ENCODE results near the gene SELENOV. TPM values are rescaled to one million over a fixed set of nuclear protein-coding genes. Genes with fewer than 3 reads are reported as not detected.

Gene SELENOV
- total and polyA plus RNA-seq, 4 donors = not detected

DNA sequence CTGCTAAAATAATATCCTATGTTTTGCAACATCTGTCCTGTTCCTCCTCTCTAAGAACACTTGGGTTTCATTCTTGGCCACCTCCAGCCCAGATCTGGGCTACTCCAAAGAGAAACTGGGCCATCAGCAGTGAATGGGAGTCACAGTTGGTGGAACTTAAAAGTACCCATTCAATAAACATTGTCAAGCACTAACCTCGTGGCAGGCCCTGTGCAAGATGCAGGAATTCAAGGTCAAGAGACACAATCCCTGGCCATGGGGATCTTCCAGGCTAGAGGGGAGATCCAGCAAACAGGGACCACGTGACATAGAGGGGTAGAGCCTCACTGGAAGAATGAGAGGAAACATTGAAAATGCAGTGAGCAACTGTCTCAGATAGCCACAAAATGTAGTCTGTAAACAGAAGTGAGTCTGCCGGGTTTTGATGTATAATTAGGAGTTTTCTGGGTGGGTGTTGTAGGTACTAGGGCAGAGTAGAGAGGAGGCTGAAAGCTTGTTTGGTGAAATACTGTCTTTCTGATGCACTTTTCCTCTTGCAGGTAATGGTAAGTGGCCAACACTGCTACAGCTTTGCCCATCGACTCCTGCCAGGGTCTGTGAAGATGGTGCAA, 39.9 kb downstream of the SELENOV start:
- no peaks in the 10 kb centered on the region for H3K36me3 ChIP-seq (ENCODE audit: control insufficient read depth in 1 of 2, insufficient read depth in 2 of 2, low read length in 1 of 2)
- ATAC-seq (ENCODE audit: low FRiP score) = no peak
- no peak overlapping the region for H3K4me3 ChIP-seq (ENCODE audit: low read length in 2 of 2)
- H3K27me3 ChIP-seq (ENCODE audit: control insufficient read depth in 1 of 2, insufficient read depth in 2 of 2, low read length in 1 of 2) = no peaks in the 10 kb centered on the region
- no peaks in the 10 kb centered on the region for H3K9me3 ChIP-seq (ENCODE audit: control insufficient read depth, low read length)
- 60 to 61% methylated on average over 4 of the region's 4 CpGs for WGBS, 2 donors
- no peak overlapping the region for H3K27ac ChIP-seq (ENCODE audit: low read depth in 1 of 2, low read length in 2 of 2)
- intact Hi-C loops (cut with DNase I) = loop anchor here (5.0 kb wide), 2 partner anchors 212 to 412 kb away; no protein-coding TSS in a partner anchor
- no peak for DNase-seq
- no peaks in the 10 kb centered on the region for H3K4me1 ChIP-seq (ENCODE audit: control insufficient read depth in 1 of 2, insufficient read depth in 2 of 2, low read length in 2 of 2)

DNA sequence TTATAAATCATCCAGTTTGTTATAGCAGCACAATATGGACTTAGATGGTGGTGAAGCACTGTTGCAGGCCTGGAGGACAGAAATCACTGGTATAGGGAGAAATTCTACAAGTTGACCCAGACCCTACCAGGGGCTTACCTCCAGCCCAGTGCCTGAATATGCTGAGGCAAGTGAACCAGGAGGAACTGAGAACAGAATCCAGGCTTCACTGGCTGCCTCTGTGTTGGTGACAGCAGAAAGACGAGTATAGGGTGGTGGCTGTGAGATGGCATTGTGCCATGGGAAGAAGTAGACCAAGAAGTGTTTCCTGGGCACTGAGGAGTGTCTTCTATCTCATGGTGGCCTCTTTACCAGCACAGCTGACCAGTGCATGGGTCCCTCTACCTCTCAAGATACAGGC, 40.9 kb downstream of the SELENOV start:
- ATAC-seq (ENCODE audit: low FRiP score) (no peak), DNase-seq (no peak)
- no peaks in the 10 kb centered on the region for H3K4me1 ChIP-seq (ENCODE audit: control insufficient read depth in 1 of 2, insufficient read depth in 2 of 2, low read length in 2 of 2)
- H3K27ac ChIP-seq (ENCODE audit: low read depth in 1 of 2, low read length in 2 of 2) = no peak overlapping the region
- no peak overlapping the region for H3K4me3 ChIP-seq (ENCODE audit: low read length in 2 of 2)
- no peaks in the 10 kb centered on the region for H3K9me3 ChIP-seq (ENCODE audit: control insufficient read depth, low read length)
- intact Hi-C loops (cut with DNase I) = no loop called here
- WGBS, 2 donors = 29 to 36% methylated on average over 1 of the region's 1 CpG
- H3K36me3 ChIP-seq (ENCODE audit: control insufficient read depth in 1 of 2, insufficient read depth in 2 of 2, low read length in 1 of 2) = no peaks in the 10 kb centered on the region
- H3K27me3 ChIP-seq (ENCODE audit: control insufficient read depth in 1 of 2, insufficient read depth in 2 of 2, low read length in 1 of 2) = no peaks in the 10 kb centered on the region

DNA sequence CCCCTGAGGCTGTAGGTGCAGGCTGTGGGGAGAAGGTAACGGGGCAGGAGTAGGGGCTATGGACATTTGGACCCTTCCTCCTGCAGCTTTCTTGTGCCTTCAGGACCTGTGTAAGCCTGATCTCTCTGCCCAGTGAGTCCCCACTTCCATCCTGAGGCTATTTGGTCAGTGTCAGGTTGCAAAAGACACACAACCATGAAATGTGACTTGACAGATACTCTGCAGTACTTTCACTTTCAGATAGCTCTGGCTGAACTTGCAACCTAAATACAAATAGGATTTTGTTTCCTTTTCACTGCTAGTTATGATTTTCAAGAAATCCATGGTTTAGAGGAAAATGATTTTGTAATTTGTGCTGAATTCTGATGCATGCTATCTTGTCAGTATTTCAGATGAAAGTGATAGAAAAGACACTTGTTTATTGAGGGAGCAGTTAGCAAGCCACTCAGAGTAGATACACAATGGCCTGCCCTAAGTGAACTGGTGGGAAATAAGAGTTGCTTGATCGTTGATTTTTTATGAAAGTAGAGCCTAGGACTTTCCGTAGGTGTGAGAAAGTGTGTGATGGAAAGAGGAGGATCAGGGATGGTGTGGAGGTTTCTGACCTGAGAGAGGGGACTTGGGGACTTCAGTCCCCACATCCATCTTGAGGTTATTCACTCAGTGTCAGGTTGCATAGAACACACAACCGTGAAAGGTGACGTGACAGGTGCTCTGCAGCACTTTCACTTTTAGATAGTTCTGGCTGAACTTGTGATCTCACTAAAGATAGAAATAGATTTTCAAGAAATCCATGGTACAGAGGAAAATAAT, 43.1 kb downstream of the SELENOV start:
- whole genome bisulfite sequencing, 2 donors = 57 to 58% methylated on average over 5 of the region's 5 CpGs
- intact Hi-C loops (cut with DNase I) = no loop called here
- no peak for DNase-seq

DNA sequence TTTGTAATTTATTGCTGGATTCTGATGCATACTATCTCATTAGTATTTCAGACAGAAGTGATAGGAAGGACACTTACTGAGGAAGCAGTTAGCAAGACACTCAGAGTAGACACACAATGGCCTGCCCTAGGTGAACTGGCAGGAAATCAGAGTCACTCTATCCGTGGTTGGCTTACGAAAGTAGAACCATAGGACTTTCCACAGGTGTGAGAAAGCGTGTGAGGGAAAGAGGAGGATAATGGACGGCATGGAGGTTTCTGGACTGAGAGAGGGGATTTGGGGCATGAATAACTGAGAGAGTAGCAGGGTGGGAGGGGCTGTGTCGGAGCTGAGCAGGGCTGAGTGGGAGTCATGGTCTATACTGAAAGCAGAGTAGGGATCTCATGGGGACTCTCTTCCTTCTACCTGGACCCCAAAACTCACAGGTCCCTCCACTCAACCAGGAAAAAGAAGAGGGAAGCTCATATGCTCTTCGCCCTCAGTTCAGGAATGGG, 43.7 kb downstream of the SELENOV start:
- ATAC-seq (ENCODE audit: low FRiP score) (no peak), DNase-seq (no peak)
- Histone ChIP-seq H3K27me3 (ENCODE audit: control insufficient read depth in 1 of 2, insufficient read depth in 2 of 2, low read length in 1 of 2) (no peaks in the 10 kb centered on the region), H3K4me3 (ENCODE audit: low read length in 2 of 2) (no peak overlapping the region), H3K36me3 (ENCODE audit: control insufficient read depth in 1 of 2, insufficient read depth in 2 of 2, low read length in 1 of 2) (no peaks in the 10 kb centered on the region), H3K4me1 (ENCODE audit: control insufficient read depth in 1 of 2, insufficient read depth in 2 of 2, low read length in 2 of 2) (no peaks in the 10 kb centered on the region), H3K27ac (ENCODE audit: low read depth in 1 of 2, low read length in 2 of 2) (no peak overlapping the region), H3K9me3 (ENCODE audit: control insufficient read depth, low read length) (no peaks in the 10 kb centered on the region)
- 70 to 75% methylated on average over 6 of the region's 6 CpGs for WGBS, 2 donors
- intact Hi-C loops (cut with DNase I) = no loop called here

More for the DNA sequence above, 43.1 kb downstream of the SELENOV start:
- Histone ChIP-seq H3K27me3 (ENCODE audit: control insufficient read depth in 1 of 2, insufficient read depth in 2 of 2, low read length in 1 of 2) (no peaks in the 10 kb centered on the region), H3K36me3 (ENCODE audit: control insufficient read depth in 1 of 2, insufficient read depth in 2 of 2, low read length in 1 of 2) (no peaks in the 10 kb centered on the region), H3K9me3 (ENCODE audit: control insufficient read depth, low read length) (no peaks in the 10 kb centered on the region), H3K4me1 (ENCODE audit: control insufficient read depth in 1 of 2, insufficient read depth in 2 of 2, low read length in 2 of 2) (no peaks in the 10 kb centered on the region), H3K27ac (ENCODE audit: low read depth in 1 of 2, low read length in 2 of 2) (no peak overlapping the region), H3K4me3 (ENCODE audit: low read length in 2 of 2) (no peak overlapping the region)
- ATAC-seq (ENCODE audit: low FRiP score) = no peak

DNA sequence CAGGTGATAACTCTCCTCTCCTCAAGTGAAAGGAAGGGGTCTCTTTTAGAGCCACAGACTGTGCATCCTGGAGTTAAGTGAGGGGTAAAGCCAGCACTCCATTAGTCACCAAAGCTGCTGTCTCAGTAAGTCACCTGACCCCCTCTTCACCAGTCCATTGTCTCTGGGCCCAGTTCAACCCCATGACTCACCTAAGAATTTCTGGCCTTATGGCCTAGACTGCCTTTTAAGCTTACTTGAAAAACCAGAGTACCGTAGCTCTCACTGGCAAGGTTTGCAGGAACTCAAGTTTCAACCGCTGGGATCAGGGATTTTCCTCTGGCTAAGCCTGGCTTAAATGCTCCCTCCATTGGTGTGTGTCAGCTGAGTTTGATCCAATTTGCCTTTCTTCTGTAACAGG, 48.5 kb downstream of the SELENOV start:
- 71 to 73% methylated on average over 2 of the region's 2 CpGs for WGBS, 2 donors
- Histone ChIP-seq H3K9me3 (ENCODE audit: control insufficient read depth, low read length) (peaks cover 1% of the 10 kb centered on the region), H3K36me3 (ENCODE audit: control insufficient read depth in 1 of 2, insufficient read depth in 2 of 2, low read length in 1 of 2) (no peaks in the 10 kb centered on the region), H3K4me3 (ENCODE audit: low read length in 2 of 2) (no peak overlapping the region), H3K4me1 (ENCODE audit: control insufficient read depth in 1 of 2, insufficient read depth in 2 of 2, low read length in 2 of 2) (no peaks in the 10 kb centered on the region), H3K27ac (ENCODE audit: low read depth in 1 of 2, low read length in 2 of 2) (no peak overlapping the region), H3K27me3 (ENCODE audit: control insufficient read depth in 1 of 2, insufficient read depth in 2 of 2, low read length in 1 of 2) (peaks cover 0 to 3% of the 10 kb centered on the region in 2 donors)
- intact Hi-C loops (cut with DNase I) = no loop called here
- no peak for DNase-seq
- no peak for ATAC-seq (ENCODE audit: low FRiP score)

DNA sequence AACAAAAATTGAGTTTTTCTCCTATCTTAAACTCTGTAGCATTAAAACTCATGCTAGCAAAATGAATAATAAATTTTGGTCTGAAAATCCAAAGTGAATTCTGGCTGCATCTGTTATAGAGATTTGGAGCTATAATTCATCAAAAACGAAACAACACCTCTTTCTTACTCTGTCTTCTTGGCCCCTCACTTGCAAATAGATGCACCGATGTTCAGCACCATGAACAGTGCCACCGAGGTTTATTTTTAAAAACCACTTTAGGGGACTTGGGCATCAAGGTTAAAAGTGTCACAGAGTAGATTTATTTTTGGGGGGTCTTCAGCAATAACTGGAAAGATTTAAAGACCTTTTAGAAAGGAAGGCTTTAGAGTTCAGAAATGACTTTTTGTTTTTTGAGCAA, 51.1 kb downstream of the SELENOV start:
- no peak for ATAC-seq (ENCODE audit: low FRiP score)
- H3K27ac ChIP-seq (ENCODE audit: low read depth in 1 of 2, low read length in 2 of 2) = no peak overlapping the region
- H3K4me3 ChIP-seq (ENCODE audit: low read length in 2 of 2) = no peak overlapping the region
- DNase-seq = no peak
- no peaks in the 10 kb centered on the region for H3K4me1 ChIP-seq (ENCODE audit: control insufficient read depth in 1 of 2, insufficient read depth in 2 of 2, low read length in 2 of 2)
- H3K9me3 ChIP-seq (ENCODE audit: control insufficient read depth, low read length) = peaks cover 1% of the 10 kb centered on the region
- WGBS, 2 donors = 35 to 40% methylated on average over 3 of the region's 3 CpGs
- H3K36me3 ChIP-seq (ENCODE audit: control insufficient read depth in 1 of 2, insufficient read depth in 2 of 2, low read length in 1 of 2) = no peaks in the 10 kb centered on the region
- intact Hi-C loops (cut with DNase I) = no loop called here
- peaks cover 0 to 3% of the 10 kb centered on the region in 2 donors for H3K27me3 ChIP-seq (ENCODE audit: control insufficient read depth in 1 of 2, insufficient read depth in 2 of 2, low read length in 1 of 2)

DNA sequence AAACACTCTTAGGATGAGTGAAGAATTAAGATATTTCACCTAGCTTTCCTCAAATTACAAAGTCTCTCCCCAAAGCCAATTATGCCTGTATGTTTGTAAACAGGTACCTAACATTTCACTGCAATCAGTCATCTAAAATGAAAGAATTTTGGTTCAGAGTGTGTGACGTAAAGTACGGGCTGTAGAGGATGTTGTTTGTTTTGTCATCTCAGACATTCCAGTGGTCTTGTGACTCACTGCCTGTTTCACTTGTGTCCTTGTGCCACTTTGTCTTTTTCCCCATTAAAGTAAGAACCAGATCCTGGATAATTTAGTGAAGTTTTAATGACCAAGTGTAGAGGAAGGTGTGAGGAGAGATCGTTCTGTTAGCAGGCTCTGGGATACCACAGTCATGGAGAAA, 53.7 kb downstream of the SELENOV start:
- peaks cover 0 to 3% of the 10 kb centered on the region in 2 donors for H3K27me3 ChIP-seq (ENCODE audit: control insufficient read depth in 1 of 2, insufficient read depth in 2 of 2, low read length in 1 of 2)
- intact Hi-C loops (cut with DNase I) = no loop called here

More for the DNA sequence above, 53.7 kb downstream of the SELENOV start:
- H3K9me3 ChIP-seq (ENCODE audit: control insufficient read depth, low read length) = peaks cover 1% of the 10 kb centered on the region
- no peak overlapping the region for H3K4me3 ChIP-seq (ENCODE audit: low read length in 2 of 2)
- 40 to 52% methylated on average over 3 of the region's 3 CpGs for WGBS, 2 donors
- ATAC-seq (ENCODE audit: low FRiP score) (no peak), DNase-seq (no peak)
- no peak overlapping the region for H3K27ac ChIP-seq (ENCODE audit: low read depth in 1 of 2, low read length in 2 of 2)
- H3K4me1 ChIP-seq (ENCODE audit: control insufficient read depth in 1 of 2, insufficient read depth in 2 of 2, low read length in 2 of 2) = no peaks in the 10 kb centered on the region
- no peaks in the 10 kb centered on the region for H3K36me3 ChIP-seq (ENCODE audit: control insufficient read depth in 1 of 2, insufficient read depth in 2 of 2, low read length in 1 of 2)
